ENCODE data around the gene DCAF4.

GRCh38 chr14:72887514-72887913 is 38.8 kb upstream of the DCAF4 start:
- TF ChIP-seq, protein P1, sequence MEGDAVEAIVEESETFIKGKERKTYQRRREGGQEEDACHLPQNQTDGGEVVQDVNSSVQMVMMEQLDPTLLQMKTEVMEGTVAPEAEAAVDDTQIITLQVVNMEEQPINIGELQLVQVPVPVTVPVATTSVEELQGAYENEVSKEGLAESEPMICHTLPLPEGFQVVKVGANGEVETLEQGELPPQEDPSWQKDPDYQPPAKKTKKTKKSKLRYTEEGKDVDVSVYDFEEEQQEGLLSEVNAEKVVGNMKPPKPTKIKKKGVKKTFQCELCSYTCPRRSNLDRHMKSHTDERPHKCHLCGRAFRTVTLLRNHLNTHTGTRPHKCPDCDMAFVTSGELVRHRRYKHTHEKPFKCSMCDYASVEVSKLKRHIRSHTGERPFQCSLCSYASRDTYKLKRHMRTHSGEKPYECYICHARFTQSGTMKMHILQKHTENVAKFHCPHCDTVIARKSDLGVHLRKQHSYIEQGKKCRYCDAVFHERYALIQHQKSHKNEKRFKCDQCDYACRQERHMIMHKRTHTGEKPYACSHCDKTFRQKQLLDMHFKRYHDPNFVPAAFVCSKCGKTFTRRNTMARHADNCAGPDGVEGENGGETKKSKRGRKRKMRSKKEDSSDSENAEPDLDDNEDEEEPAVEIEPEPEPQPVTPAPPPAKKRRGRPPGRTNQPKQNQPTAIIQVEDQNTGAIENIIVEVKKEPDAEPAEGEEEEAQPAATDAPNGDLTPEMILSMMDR (conservative IDR thresholded peaks at IDR 0.05), result no peak
- TF ChIP-seq EZH2 (IDR thresholded peaks at IDR 0.05; ENCODE audit: low read depth), result no peak

Measured in PC-9 (cell line).